Right ventricle myocardium superior (tissue), 1 donor: ENCODE measurements around the gene SPINK8. TPM values are rescaled to one million over a fixed set of nuclear protein-coding genes. Genes with fewer than 3 reads are reported as not detected.

Experiments used
- ATAC-seq: fragments of 200-7000 bp; cut with Tn5 transposase; one replicate; pipeline ENCODE4 v1.9.1; 2020; ENCODE audit warnings: mild to moderate bottlenecking; ENCODE audit not compliant: poor library complexity
- DNase-seq: peaks from one replicate; pipeline ENCODE4 v3.0.0-alpha.2; 2020
- intact Hi-C: fragments of 100-400 bp; cut with DNase I; formaldehyde crosslinking; loops from one replicate; pipeline ENCODE4 v1.11.2; 2022
- microRNA-seq: library from miRNA; unstranded; fragments of <30 nt; microRNA quantifications from one replicate; pipeline ENCODE4 v1.2.0, GENCODE V29; 2020
- total RNA-seq: library from RNA; stranded (reverse); fragmentation: NEBNext Ultra II Directional; extraction: Animal tissue kit (Norgen Biotek cat#: 25700); gene quantifications from one replicate; pipeline ENCODE4 v1.2.1, GENCODE V29; 2021
- donor health status: DM: no; HTN: yes; CAD: no; lungs with severe emphysema.

The SPINK8 gene
- total RNA-seq, 1 donor from 2014 or later: not detected

- no peak for DNase-seq
- no peak for ATAC-seq
- intact Hi-C loops: no loop called here
These were observed 74.9 kb downstream of the SPINK8 start for GRCh38 chr3:48258530-48258929.

Small RNA genes within 50 kb of the gene (microRNA-seq; reads per million reads assigned to microRNA genes)
- gene MIR2115: not detected

Other genes starting within 250 kb of the SPINK8 start
- gene CDC25A, start 145.2 kb downstream of the SPINK8 start, total RNA-seq: 0.83 TPM
- gene CAMP, start 110.2 kb downstream of the SPINK8 start, total RNA-seq: not detected
- gene ZNF589, start 92.6 kb downstream of the SPINK8 start, total RNA-seq: 5.4 TPM
- 20.5 TPM for gene NME6, start 32.3 kb downstream of the SPINK8 start, total RNA-seq
- not detected for gene FBXW12, start 38.6 kb upstream of the SPINK8 start, total RNA-seq
- gene PLXNB1, start 96.4 kb upstream of the SPINK8 start, total RNA-seq: 51.3 TPM
- 11.9 TPM for gene CCDC51, start 106.5 kb upstream of the SPINK8 start, total RNA-seq
- gene TMA7, start 106.6 kb upstream of the SPINK8 start, total RNA-seq: 237 TPM
- gene ATRIP, start 113.1 kb upstream of the SPINK8 start, total RNA-seq: 3.2 TPM
- gene SHISA5, start 170.5 kb upstream of the SPINK8 start, total RNA-seq: 47.9 TPM
- 1.1 TPM for gene PFKFB4, start 223.1 kb upstream of the SPINK8 start, total RNA-seq
- gene UCN2, start 230.1 kb upstream of the SPINK8 start, total RNA-seq: not detected